ENCODE results near the gene GTPBP8. TPM values are rescaled to one million over a fixed set of nuclear protein-coding genes. Genes with fewer than 3 reads are reported as not detected.

Gene GTPBP8
- total and polyA plus RNA-seq, 2 of the 13 experiments (the other 11 are each of a cell fraction or from before 2014, with no cell fraction given) = 12.5 to 16.7 TPM

DNA sequence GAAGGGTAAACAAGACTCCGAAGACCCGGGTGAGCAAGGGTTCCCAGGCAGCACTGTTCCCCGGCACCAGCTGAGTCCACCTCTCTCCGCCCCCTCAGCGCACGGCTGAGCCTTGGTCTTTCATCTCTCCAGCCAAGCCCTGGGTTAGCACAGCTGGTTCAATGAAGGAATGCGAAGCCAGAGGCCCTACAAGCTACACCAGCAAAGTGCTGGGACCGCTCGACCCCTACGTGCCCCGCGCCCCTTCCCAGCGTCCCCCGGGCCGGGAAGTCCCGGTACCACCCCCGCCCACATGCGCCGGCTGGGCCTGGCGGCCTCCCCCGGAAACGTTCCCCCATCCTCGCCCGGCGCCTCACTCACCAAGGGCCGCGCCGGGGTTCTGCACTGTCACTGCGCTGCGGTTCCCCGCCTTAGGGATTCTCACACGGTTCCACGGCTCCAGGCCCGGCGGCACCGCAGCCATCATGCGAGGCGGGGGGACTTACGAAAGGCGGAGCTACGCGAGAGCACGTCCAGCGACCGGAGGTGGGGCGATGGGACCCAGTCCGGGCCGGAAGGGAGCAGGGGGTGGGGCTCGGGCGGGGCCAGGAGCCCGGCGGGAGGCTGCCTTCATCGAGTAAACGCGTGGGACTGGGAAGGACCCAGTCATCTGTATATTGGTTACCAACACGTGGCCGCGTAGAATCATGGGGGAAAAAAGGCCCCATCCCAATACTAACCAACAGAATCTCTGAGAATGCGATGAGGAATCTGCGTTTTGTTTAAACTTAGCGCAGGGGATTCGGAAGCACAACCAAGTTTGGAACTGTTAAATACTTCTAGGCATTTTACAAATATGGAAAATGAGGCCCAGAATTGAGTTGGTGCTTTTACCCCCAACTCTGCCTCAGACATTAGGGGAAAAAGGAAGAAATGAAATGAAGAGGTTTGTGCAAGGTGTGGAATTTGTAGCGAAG, 28.7 kb downstream of the GTPBP8 start (continued):
- TF ChIP-seq ZBTB40 (IDR thresholded peaks at IDR 0.05) = no peak
- TF ChIP-seq ZBTB40 (CRISPR knock-in tag; IDR thresholded peaks at IDR 0.05) = peak; percentile 81
- TF ChIP-seq ZNF101 (CRISPR knock-in tag; IDR thresholded peaks at IDR 0.05; ENCODE audit: borderline replicate concordance, low read depth) = no peak
- peak; percentile 32; the same call in 1 of the 2 replicates for TF ChIP-seq CREM (IDR thresholded peaks at IDR 0.05)
- no peak for TF ChIP-seq CREM (CRISPR knock-in tag; IDR thresholded peaks at IDR 0.05)
- TF ChIP-seq ETV6 (CRISPR knock-in tag; conservative IDR thresholded peaks at IDR 0.05) = 0 out of 2 replicates have a peak, but pooled peaks have one; percentile 45
- no peak for TF ChIP-seq ZNF713 (CRISPR knock-in tag; IDR thresholded peaks at IDR 0.05)
- peak; percentile 71 for TF ChIP-seq ARNT2 (CRISPR knock-in tag; IDR thresholded peaks at IDR 0.05; ENCODE audit: low read depth)
- no peak for TF ChIP-seq ZNF329 (CRISPR knock-in tag; IDR thresholded peaks at IDR 0.05; ENCODE audit: low read depth)
- no peak; the same call in 1 of the 2 replicates for TF ChIP-seq IKZF5 (CRISPR knock-in tag; IDR thresholded peaks at IDR 0.05)
- no peak for TF ChIP-seq ZSCAN12 (CRISPR knock-in tag; IDR thresholded peaks at IDR 0.05)
- peak; percentile 28; the same call in 1 of the 2 replicates for TF ChIP-seq EEA1 (CRISPR knock-in tag; IDR thresholded peaks at IDR 0.05; ENCODE audit: borderline replicate concordance)
- no peak for TF ChIP-seq HCFC1 (IDR thresholded peaks at IDR 0.05; ENCODE audit: low read depth, low read length)
- no peak for TF ChIP-seq RORA (CRISPR knock-in tag; IDR thresholded peaks at IDR 0.05)
- TF ChIP-seq HMG20A (CRISPR knock-in tag; IDR thresholded peaks at IDR 0.05; ENCODE audit: borderline replicate concordance) = no peak
- TF ChIP-seq FOXP4 (CRISPR knock-in tag; IDR thresholded peaks at IDR 0.05) = peak; percentile 33; the same call in 1 of the 2 replicates
- TF ChIP-seq POLR2G (IDR thresholded peaks at IDR 0.05; ENCODE audit: low read depth, low read length) = peak; percentile 89
